ENCODE measurements around the gene SEMA4D. TPM values are rescaled to one million over a fixed set of nuclear protein-coding genes. Genes with fewer than 3 reads are reported as not detected.
"Not testable (repeated sequence)": the region's sequence is repeated elsewhere in the genome, so short reads cannot be mapped to it uniquely, and the experiment has no call there.

SEMA4D gene
- total RNA-seq, 1 experiment from 2014 or later, result 4.8 TPM

DNA sequence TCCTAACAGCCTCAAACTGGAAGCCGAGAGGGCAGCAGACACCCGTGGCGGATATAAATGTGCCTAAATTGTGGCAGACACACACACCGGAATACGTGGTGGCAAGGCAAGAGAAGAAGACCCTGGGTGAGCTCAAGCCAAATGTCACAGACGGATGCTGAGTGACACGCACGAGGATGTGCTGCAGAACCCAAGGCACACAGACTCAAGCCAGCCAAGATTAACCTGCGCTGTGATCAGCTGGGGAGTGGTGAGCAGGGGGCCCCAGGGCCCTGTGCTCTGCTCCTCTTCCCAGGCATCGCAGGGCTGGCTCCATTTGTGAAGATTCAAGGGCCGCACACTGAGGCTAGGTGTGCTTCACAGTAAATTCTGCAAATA is 16.4 kb downstream of the SEMA4D start:
- no peak for DNase-seq (ENCODE audit: low spot score)

DNA sequence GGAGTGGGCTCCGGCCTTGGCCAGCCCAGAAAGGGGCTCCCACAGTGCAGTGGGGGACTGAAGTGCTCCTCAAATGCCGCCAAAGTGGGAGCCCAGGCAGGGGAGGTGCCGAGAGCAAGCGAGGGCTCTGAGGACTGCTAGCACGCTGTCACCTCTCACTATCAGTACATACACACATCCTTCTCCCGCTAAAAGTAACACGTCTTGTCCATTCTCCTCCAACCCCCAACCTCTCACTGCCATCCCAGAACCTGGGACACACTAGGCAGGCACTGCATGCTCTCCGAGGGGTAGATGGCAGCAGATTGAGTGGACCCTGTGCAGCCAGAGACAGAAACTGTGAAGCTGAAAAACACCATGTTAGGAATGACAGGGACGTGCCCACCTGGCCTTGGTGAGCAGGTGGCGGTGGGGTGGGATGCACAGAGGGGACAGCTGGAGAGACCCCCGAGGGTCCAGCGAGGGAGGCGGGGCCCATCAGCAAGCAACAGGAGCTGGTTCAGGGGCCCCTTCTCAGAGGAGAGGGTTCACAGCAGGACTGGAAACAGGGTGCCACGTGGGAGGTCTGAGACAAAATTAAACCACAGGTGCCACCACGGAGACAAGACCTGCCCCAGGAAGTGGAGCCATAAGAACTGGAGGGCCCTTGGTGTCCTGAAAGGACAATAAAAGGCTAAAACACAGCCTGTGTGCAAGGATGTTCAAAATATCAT is 16.9 kb downstream of the SEMA4D start:
- DNase-seq (ENCODE audit: low spot score), result no peak

DNA sequence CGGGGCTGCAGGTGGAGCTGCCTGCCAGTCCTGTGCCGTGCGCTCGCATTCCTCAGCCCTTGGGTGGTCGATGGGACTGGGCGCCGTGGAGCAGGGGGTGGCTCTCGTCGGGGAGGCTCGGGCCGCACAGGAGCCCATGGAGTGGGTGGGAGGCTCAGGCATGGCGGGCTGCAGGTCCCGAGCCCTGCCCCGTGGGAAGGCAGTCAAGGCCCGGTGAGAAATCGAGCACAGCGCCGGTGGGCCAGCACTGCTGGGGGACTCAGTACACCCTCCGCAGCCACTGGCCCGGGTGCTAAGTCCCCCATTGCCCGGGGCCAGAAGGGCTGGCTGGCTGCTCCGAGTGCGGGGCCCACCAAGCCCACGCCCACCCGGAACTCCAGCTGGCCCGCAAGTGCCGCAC is 17.5 kb downstream of the SEMA4D start:
- not testable (repeated sequence) for DNase-seq (ENCODE audit: low spot score)

GRCh38 chr9:89479669-89480011 is 18.3 kb downstream of the SEMA4D start:
- DNase-seq (ENCODE audit: low spot score), result not testable (repeated sequence)

DNA sequence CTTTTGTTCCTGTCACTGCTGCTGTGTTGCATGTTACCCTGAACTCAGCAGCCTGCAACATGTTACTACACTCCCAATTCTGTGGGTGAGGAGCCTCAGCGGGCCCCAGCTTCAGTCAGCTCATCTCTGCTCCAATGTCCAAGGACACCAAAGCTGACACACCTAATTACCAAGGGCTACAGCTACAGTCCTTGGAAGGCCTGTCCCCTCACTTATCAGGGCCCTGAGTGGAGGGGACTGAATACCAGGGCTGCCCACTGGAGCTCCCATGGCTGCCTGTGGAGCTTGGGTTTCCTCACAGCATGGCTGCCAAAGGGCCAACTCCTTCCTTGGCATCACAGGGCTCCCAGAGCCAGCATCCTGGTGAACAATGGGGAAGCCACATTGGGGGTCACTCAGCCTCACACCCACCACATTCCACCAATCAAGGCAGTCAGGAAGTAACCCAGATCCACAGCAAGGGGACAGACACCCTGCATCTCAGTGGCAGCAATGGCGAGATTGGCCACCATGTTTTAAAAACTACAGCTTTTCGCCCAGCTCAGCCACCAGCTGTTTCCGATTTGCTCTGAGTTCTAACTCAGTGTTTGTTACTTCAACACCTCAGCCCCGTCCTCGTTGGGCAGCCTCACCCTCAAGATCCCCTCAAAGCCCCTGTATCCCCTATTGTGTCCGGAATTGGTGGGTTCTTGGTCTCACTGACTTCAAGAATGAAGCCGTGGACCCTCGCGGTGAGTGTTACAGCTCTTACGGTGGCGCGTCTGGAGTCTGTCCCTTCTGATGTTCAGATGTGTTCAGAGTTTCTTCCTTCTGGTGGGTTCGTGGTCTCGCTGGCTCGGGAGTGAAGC is 18.9 kb downstream of the SEMA4D start:
- no peak for DNase-seq (ENCODE audit: low spot score)

DNA sequence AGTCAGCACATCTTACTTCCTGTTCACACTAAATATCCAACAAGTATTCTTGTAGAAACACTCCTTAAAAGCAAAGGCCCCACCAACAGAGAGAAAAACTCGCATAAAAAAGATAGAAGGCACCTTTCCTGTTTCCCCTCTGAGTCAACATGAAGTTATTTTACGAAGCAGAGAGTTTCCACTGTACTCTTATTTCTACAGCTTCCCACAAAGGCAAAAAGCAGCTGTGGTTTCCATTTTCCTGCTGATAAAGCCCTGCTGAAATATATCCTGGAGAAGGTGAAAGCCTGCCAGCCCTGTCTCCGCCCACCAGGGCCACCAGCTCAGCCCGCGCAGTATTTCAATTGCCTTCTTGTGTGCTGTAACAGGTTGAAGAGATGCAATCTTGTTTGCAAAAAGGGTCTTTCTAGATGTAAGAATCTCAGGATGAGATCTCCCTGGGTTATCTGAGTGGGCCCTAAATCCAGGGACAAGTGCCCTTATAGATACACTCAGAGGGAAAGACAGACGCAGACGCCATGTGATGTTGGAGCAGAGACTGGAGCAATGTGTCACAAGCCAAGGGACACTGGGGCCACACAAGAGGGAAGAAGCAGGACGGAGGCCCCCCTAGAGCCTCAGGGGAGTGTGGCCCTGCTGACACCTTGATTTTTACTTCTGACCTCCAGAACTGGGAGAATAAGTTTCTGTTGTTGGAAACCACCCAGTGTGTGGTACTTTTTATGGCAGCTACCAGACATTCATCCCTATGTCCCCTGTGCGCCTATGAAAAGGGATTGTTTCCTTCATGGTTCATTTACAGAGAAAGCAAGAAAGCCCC is 19.9 kb downstream of the SEMA4D start:
- peak; percentile 81 for DNase-seq (ENCODE audit: low spot score)

- no peak for DNase-seq (ENCODE audit: low spot score)
These were observed 20.5 kb downstream of the SEMA4D start for GRCh38 chr9:89477384-89477783.

- DNase-seq (ENCODE audit: low spot score), result no peak
These were observed 21.4 kb downstream of the SEMA4D start for GRCh38 chr9:89476546-89476945.

- no peak for DNase-seq (ENCODE audit: low spot score)
These were observed 21.9 kb downstream of the SEMA4D start for GRCh38 chr9:89475891-89476440.

DNA sequence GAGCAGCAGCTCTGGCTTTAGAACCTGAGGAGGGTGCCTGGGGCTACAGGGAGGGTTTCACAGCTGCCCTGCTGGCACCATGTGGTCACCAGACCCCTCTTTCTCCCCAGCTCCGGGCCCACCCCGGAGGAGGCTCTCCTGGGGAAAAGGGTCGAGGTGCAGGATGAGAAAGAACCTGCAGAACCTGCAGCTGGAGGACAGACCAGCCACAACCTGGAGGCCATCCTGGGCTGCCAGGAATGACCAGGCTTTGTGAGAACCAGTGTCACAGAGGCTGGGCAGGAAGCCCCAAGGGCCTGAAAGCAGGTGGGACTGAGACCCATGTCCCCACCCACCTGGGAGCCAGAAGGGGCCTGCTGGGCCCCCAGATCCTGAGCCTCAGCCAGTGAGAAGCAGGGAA is 23.0 kb downstream of the SEMA4D start:
- DNase-seq (ENCODE audit: low spot score), result no peak

DNA sequence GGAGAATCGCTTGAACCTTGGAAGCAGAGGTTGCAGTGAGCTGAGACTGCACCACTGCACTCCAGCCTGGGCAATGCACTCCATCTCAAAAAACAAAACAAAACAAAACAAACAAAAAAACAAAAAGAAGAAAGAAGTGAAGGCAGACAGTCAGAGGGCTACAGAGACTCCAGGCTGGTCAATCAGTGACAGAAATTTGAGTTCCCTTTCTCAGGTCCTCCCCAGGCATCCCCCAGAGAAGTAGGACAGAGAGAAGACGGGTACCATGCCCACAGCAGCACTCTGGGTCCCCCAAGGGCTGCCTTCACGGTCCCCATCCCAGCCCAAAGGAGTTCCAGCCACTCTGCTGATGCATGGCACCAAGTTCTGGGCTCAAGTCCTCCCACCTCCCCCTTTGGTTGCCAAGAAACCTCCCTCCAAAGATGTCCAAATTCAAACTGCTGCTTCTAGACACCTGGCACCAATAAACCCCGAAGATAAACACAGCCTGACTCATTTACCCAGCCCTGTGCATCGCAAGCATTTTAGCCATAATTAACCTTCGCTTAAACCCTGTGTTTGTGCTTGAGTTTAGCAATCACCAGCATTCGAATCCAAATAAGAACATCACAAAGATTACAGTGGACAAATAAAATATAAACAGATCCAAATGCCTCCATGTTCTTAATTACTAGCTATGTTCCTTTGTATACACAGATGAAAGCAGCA is 24.0 kb downstream of the SEMA4D start:
- peak; percentile 85 for DNase-seq (ENCODE audit: low spot score)

DNA sequence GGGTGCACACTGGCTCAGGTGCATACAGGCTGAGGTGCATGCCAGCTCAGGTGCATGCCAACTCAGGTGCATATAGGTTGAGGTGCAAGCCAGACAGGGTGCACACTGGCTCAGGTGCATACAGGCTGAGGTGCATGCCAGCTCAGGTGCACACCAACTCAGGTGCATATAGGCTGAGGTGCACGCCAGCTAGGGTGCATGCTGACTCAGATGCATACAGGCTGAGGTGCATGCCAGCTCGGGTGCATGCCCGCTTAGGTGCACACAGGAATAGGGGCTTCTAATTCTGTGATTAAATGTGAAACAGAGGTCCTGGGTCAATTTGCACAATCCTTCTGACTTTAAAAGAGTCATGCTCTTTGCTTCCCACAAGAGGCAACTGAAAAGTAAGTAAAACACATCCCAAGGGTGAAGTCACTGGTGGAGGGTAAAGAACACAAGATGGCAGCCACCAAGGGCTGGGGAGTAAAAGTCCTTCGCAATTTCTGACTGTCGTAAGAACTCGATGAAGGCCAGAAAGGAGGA is 26.1 kb downstream of the SEMA4D start:
- DNase-seq (ENCODE audit: low spot score), result not testable (repeated sequence)

DNA sequence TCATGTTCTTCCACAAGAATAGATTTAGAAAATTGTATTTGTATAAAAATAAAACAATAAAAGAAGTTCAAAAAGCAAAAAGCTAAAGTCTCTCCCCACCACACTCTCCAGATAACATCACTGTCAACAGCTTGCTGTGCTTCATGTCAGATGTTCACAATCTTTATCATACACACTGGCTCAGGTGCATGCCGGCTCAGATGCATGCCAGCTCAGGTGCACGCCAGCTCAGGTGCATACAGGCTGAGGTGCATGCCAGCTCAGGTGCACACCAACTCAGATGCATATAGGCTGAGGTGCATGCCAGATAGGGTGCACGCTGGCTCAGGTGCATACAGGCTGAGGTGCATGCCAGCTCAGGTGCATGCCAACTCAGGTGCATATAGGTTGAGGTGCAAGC is 26.5 kb downstream of the SEMA4D start:
- DNase-seq (ENCODE audit: low spot score), result no peak

DNA sequence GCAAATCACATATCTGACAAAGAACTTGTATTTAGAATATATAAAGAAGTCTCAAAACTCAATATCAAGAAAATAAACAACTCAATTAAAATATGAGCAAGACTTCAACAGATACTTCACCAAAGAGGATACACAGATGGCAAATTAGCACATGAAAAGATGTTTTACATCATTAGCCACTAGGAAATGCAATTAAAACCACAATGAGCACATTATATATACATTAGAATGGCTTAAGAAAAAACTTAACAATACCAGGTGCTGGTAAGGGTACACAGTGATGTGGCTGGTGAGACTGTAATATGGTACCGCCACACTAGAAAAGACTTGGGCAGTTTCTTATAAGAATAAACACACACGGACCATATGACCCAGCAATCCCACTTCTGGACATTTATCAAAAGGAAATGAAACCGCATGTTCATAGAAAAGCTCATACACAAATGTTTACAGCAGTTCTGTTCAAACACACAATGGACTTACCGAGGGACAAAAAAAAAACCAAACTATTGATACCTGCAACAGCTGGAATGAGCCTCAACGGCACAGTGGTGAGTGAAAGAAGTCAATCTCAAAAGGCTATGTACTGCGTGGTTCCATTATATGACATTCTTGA is 27.6 kb downstream of the SEMA4D start:
- no peak for DNase-seq (ENCODE audit: low spot score)

DNA sequence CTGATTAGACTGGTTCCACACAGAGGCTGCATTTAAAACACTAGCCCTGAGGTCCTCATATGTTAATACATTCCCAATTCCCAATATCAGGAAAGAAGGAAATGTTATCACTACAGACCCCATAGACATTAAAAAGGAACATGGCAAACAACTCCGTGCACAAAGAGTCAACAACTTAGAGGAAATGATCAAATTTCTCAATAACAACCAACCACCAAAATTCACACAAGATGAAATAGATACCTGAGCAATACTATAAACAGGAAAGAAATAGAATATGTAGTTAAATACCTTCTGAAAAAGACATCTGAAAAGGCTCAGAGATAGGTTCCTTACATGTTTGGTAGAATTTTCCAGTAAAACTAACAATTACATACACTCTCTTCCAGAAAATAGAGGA is 28.9 kb downstream of the SEMA4D start:
- DNase-seq (ENCODE audit: low spot score), result no peak

- no peak for DNase-seq (ENCODE audit: low spot score)
These were observed 29.5 kb downstream of the SEMA4D start for GRCh38 chr9:89468281-89468960.

- no peak for DNase-seq (ENCODE audit: low spot score)
These were observed 30.7 kb downstream of the SEMA4D start for GRCh38 chr9:89467278-89467625.

DNA sequence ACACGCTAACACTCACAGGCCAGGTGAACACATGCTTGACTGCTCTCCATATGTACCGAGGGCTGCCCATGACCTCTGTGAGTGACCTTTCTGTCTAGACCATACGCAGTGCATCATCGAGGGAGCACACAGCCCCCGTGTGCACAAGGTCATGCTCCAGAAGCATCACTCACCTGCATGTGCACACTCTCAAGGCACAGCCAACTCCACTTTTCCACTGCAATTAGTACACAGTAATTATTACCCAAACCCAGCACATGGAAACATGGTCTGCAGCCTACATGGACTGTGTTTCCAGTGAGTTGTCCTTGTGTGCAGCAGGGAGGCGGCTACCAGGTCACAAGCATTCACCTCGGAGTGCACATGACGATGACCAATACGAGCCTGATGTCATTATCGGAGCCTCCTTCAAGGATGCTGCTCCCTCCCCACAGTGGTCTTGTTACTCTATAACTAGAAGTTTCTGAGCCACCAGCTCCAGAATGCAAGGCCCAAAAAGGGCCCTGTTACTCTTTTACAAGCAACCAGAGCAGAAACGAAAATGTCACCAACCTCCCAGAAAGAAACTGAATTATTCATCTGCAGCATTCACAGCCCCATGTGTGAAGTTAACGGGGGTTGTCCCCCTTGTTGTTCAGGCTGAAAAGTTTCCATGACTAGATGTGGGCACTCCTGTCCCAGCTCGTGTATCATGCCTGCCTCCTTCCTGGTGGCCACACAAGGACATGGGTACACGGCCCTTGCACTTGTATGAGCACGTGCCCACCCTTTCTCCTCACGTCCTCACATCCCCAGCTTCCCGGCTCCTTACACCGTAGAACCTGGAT is 31.2 kb downstream of the SEMA4D start:
- DNase-seq (ENCODE audit: low spot score), result no peak

GRCh38 chr9:89465726-89466308 is 32.1 kb downstream of the SEMA4D start:
- no peak for DNase-seq (ENCODE audit: low spot score)

Measured in H4 (cell line).